ENCODE measurements around the gene ARL2. TPM values are rescaled to one million over a fixed set of nuclear protein-coding genes. Genes with fewer than 3 reads are reported as not detected.

ARL2 gene
- total RNA-seq, 1 experiment from 2014 or later: 171 TPM

DNA sequence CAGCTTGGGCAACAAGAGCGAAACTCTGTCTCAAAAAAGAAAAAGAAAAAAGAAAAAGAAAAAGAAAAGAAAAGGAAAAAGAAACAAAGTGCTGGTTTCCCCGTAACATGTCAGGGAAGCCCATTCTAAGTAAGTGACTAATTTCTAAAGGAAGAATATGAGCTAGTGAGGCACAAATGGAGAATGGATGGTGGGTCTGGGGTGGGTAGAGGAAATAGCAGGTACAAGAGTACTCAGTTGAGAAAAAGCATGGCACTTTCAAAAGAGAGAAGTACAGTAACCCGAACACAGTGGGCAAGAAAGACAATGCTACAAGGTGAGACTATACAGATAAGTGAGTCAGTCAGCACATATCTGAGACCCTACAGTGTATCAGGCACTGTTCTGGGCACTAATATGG lies 46.6 kb upstream of the ARL2 start:
- ChIA-PET CTCF (no interaction called here), POLR2A (no interaction called here)
- Mint-ChIP-seq H3K9me3 (no peaks in the 10 kb centered on the region), H3K27me3 (ENCODE audit: low read depth) (peaks cover 33% of the 10 kb centered on the region), H3K4me3 (no peak overlapping the region), H3K36me3 (no peaks in the 10 kb centered on the region), H3K27ac (no peak overlapping the region), H3K4me1 (no peaks in the 10 kb centered on the region)
- DNase-seq (ENCODE audit: low spot score) (no peak), ATAC-seq (no peak)
- no peak for TF ChIP-seq MYBL2 (CRISPR knock-in tag; IDR thresholded peaks at IDR 0.05)
- no peak for TF ChIP-seq SOX15 (CRISPR knock-in tag; IDR thresholded peaks at IDR 0.05)
- TF ChIP-seq ZNF138 (CRISPR knock-in tag; conservative IDR thresholded peaks at IDR 0.05): no peak
- no peak for TF ChIP-seq ZNF671 (CRISPR knock-in tag; IDR thresholded peaks at IDR 0.05)
- TF ChIP-seq SP1 (CRISPR knock-in tag; conservative IDR thresholded peaks at IDR 0.05): no peak
- TF ChIP-seq ZNF121 (CRISPR knock-in tag; IDR thresholded peaks at IDR 0.05): no peak
- TF ChIP-seq, protein P1, sequence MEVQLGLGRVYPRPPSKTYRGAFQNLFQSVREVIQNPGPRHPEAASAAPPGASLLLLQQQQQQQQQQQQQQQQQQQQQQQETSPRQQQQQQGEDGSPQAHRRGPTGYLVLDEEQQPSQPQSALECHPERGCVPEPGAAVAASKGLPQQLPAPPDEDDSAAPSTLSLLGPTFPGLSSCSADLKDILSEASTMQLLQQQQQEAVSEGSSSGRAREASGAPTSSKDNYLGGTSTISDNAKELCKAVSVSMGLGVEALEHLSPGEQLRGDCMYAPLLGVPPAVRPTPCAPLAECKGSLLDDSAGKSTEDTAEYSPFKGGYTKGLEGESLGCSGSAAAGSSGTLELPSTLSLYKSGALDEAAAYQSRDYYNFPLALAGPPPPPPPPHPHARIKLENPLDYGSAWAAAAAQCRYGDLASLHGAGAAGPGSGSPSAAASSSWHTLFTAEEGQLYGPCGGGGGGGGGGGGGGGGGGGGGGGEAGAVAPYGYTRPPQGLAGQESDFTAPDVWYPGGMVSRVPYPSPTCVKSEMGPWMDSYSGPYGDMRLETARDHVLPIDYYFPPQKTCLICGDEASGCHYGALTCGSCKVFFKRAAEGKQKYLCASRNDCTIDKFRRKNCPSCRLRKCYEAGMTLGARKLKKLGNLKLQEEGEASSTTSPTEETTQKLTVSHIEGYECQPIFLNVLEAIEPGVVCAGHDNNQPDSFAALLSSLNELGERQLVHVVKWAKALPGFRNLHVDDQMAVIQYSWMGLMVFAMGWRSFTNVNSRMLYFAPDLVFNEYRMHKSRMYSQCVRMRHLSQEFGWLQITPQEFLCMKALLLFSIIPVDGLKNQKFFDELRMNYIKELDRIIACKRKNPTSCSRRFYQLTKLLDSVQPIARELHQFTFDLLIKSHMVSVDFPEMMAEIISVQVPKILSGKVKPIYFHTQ (CRISPR knock-in tag; IDR thresholded peaks at IDR 0.05): no peak
- TF ChIP-seq ZNF219 (CRISPR knock-in tag; IDR thresholded peaks at IDR 0.05; ENCODE audit: borderline replicate concordance): no peak
- no peak for TF ChIP-seq NR3C1 (CRISPR knock-in tag; conservative IDR thresholded peaks at IDR 0.05; ENCODE audit: low read depth)
- TF ChIP-seq FOXK1 (CRISPR knock-in tag; IDR thresholded peaks at IDR 0.05): no peak
- no peak for TF ChIP-seq IRF2 (CRISPR knock-in tag; IDR thresholded peaks at IDR 0.05; ENCODE audit: borderline replicate concordance, low read depth)
- TF ChIP-seq SMAD4 (CRISPR knock-in tag; IDR thresholded peaks at IDR 0.05): no peak
- TF ChIP-seq ZNF317 (CRISPR knock-in tag; IDR thresholded peaks at IDR 0.05; ENCODE audit: borderline replicate concordance, low read depth): no peak
- TF ChIP-seq ZNF396 (CRISPR knock-in tag; IDR thresholded peaks at IDR 0.05; ENCODE audit: borderline replicate concordance): no peak
- TF ChIP-seq CBFB (CRISPR knock-in tag; IDR thresholded peaks at IDR 0.05; ENCODE audit: low read depth): no peak
- TF ChIP-seq, protein P2, sequence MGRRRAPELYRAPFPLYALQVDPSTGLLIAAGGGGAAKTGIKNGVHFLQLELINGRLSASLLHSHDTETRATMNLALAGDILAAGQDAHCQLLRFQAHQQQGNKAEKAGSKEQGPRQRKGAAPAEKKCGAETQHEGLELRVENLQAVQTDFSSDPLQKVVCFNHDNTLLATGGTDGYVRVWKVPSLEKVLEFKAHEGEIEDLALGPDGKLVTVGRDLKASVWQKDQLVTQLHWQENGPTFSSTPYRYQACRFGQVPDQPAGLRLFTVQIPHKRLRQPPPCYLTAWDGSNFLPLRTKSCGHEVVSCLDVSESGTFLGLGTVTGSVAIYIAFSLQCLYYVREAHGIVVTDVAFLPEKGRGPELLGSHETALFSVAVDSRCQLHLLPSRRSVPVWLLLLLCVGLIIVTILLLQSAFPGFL (CRISPR knock-in tag; IDR thresholded peaks at IDR 0.05; ENCODE audit: borderline replicate concordance): no peak

DNA sequence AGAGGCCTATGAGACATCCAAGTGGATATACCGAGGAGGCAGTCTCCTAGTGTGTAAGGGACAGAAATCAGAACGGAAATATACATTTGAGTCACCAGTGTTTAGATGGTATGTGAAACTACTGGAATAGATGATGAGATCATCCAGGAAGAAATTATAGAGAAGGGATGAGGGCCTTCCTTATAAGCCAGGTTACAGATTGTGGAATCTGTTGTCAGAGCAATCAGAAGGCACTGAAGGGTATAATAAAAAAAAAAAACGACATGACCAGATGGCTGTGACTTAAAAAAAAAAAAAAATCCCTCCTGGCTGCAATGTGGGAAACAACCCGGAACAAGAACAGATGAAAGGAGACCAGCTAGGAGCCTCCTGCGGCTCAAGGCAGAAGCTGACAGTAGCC lies 44.8 kb upstream of the ARL2 start:
- H3K4me1 Mint-ChIP-seq: no peaks in the 10 kb centered on the region
- no peak overlapping the region for H3K27ac Mint-ChIP-seq
- ATAC-seq: no peak
- ChIA-PET CTCF (no interaction called here), POLR2A (interaction anchor here (0.7 kb wide), 2 partner anchors 27 to 1812 kb away, joined by 3 to 4 read pairs; partner anchors contain the start of gene BATF2)
- H3K9me3 Mint-ChIP-seq: no peaks in the 10 kb centered on the region
- H3K27me3 Mint-ChIP-seq (ENCODE audit: low read depth): peaks cover 50% of the 10 kb centered on the region
- TF ChIP-seq EMX1 (CRISPR knock-in tag; IDR thresholded peaks at IDR 0.05) (no peak), KAT7 (CRISPR knock-in tag; IDR thresholded peaks at IDR 0.05; ENCODE audit: borderline replicate concordance) (no peak), IRF2 (CRISPR knock-in tag; IDR thresholded peaks at IDR 0.05; ENCODE audit: borderline replicate concordance, low read depth) (no peak), NFYB (CRISPR knock-in tag; conservative IDR thresholded peaks at IDR 0.05; ENCODE audit: low read depth) (no peak), ZNF263 (CRISPR knock-in tag; IDR thresholded peaks at IDR 0.05; ENCODE audit: low read depth) (no peak), ETV6 (CRISPR knock-in tag; IDR thresholded peaks at IDR 0.05) (no peak), CBFB (CRISPR knock-in tag; IDR thresholded peaks at IDR 0.05; ENCODE audit: low read depth) (no peak), ZNF423 (CRISPR knock-in tag; IDR thresholded peaks at IDR 0.05) (no peak), ZNF317 (CRISPR knock-in tag; IDR thresholded peaks at IDR 0.05; ENCODE audit: borderline replicate concordance, low read depth) (no peak), SMAD3 (CRISPR knock-in tag; IDR thresholded peaks at IDR 0.05; ENCODE audit: borderline replicate concordance) (no peak)
- TF ChIP-seq, protein P3, sequence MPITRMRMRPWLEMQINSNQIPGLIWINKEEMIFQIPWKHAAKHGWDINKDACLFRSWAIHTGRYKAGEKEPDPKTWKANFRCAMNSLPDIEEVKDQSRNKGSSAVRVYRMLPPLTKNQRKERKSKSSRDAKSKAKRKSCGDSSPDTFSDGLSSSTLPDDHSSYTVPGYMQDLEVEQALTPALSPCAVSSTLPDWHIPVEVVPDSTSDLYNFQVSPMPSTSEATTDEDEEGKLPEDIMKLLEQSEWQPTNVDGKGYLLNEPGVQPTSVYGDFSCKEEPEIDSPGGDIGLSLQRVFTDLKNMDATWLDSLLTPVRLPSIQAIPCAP (CRISPR knock-in tag; IDR thresholded peaks at IDR 0.05): no peak
- TF ChIP-seq, protein P1 (CRISPR knock-in tag; IDR thresholded peaks at IDR 0.05): no peak
- no peaks in the 10 kb centered on the region for H3K36me3 Mint-ChIP-seq
- H3K4me3 Mint-ChIP-seq: no peak overlapping the region
- DNase-seq (ENCODE audit: low spot score): no peak

All from WTC11 (cell line).